Erythroblast (primary cell): ENCODE measurements around the gene PTGS1.

Experiments used
- GATA1 ChIP-seq: IDR thresholded peaks from 2 replicates; pipeline ENCODE4 v1.6.1; 2011; ENCODE audit warnings: low read depth, mild to moderate bottlenecking, control low read depth, low read length, moderate library complexity
- POLR2A ChIP-seq: IDR thresholded peaks from 2 replicates; pipeline ENCODE4 v1.6.1; 2011; ENCODE audit warnings: mild to moderate bottlenecking, low read length

DNA sequence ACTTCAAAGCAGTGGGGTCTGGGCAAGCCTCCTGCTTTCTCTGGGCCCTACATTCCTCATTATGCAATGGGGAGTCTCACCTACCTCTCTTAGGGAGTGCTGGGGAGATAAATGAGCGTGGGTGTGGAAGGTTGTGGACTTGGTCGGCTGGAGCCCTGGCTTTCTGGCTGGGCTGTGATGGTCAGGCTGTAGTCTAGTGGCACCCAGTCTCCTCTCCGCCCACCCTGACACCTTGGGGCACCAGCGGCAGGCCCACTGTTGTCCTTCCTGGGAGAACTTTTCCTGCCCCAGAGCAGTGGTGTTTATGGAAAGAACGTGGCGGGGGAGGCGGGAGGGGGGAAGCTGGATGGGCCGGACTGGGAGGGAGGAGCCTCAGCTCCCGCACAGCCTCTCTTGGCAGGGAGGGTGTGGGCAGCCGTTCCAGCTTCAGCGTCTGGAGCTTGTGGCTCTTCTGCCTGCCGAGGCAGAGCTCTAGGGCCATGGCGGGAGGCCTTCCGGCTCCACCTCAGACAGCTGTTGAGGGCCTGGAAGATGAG is 4.1 kb downstream of the PTGS1 start:
- peak; percentile 68 for TF ChIP-seq POLR2A
- TF ChIP-seq GATA1, result no peak
